Loucy (cell line): Measurements from ENCODE around the gene P4HA3.

ENCODE experiments used
- H2AFZ ChIP-seq: fragments of 200-600 bp; sonication (generic); 2 replicates; pipeline ENCODE4 v1.6.0; 2016; ENCODE audit warnings: antibody characterized with exemption, mild to moderate bottlenecking, low read length, moderate library complexity
- H3F3A ChIP-seq: fragments of 200-600 bp; 2 replicates; pipeline ENCODE4 v1.6.0; 2016; ENCODE audit warnings: antibody characterized with exemption, low read depth, mild to moderate bottlenecking
- H3K27me3 ChIP-seq: fragments of 200-600 bp; sonication (generic); 2 replicates; pipeline ENCODE4 v1.6.1; 2014; ENCODE audit warnings: low read length, mild to moderate bottlenecking; ENCODE audit not compliant: insufficient read depth, poor library complexity, severe bottlenecking
- H3K36me3 ChIP-seq: fragments of 200-600 bp; sonication (generic); 2 replicates; pipeline ENCODE4 v1.6.1; 2016; ENCODE audit warnings: low read length; ENCODE audit not compliant: insufficient read depth
- H3K4me1 ChIP-seq: fragments of 200-600 bp; sonication (generic); 2 replicates; pipeline ENCODE4 v1.5.1; 2014; ENCODE audit warnings: low read length, mild to moderate bottlenecking; ENCODE audit not compliant: insufficient read depth, poor library complexity, severe bottlenecking
- H3K4me2 ChIP-seq: fragments of 200-600 bp; sonication (generic); 2 replicates; pipeline ENCODE4 v1.6.0; 2014; ENCODE audit warnings: antibody characterized with exemption, low read length, low read depth, mild to moderate bottlenecking; ENCODE audit not compliant: poor library complexity, severe bottlenecking
- H3K4me3 ChIP-seq: fragments of 200-600 bp; sonication (generic); 2 replicates; pipeline ENCODE4 v1.5.1; 2014; ENCODE audit warnings: low read length, mild to moderate bottlenecking, mixed read lengths; ENCODE audit not compliant: poor library complexity, severe bottlenecking
- H3K79me2 ChIP-seq: fragments of 200-600 bp; sonication (generic); 2 replicates; pipeline ENCODE4 v1.6.1; 2014; ENCODE audit warnings: low read length; ENCODE audit not compliant: insufficient read depth
- H3K9ac ChIP-seq: fragments of 200-600 bp; sonication (generic); 2 replicates; pipeline ENCODE4 v1.6.0; 2014; ENCODE audit warnings: mild to moderate bottlenecking, low read depth, low read length, moderate library complexity; ENCODE audit not compliant: poor library complexity, severe bottlenecking
- H3K9me2 ChIP-seq: fragments of 200-600 bp; sonication (generic); replicated peaks from 2 replicates; pipeline ENCODE4 v1.6.1; 2016; ENCODE audit warnings: low read depth, low read length, mixed read lengths
- H3K9me3 ChIP-seq: fragments of 200-600 bp; sonication (generic); 2 replicates; pipeline ENCODE4 v1.6.1; 2014; ENCODE audit warnings: mild to moderate bottlenecking, antibody characterized with exemption, low read length, low read depth; ENCODE audit not compliant: insufficient read depth
- H4K20me1 ChIP-seq: fragments of 200-600 bp; sonication (generic); 2 replicates; pipeline ENCODE4 v1.6.0; 2014; ENCODE audit warnings: antibody characterized with exemption, low read length, mild to moderate bottlenecking; ENCODE audit not compliant: insufficient read depth, poor library complexity, severe bottlenecking
- CTCF ChIP-seq: fragments of 200-600 bp; sonication (generic); conservative IDR thresholded peaks from 2 replicates; pipeline ENCODE4 v1.5.1; 2014; ENCODE audit warnings: mild to moderate bottlenecking, antibody characterized with exemption, low read length
- EZH2phosphoT487 ChIP-seq: fragments of 200-600 bp; IDR thresholded peaks from 2 replicates; pipeline ENCODE4 v1.6.1; 2018; ENCODE audit warnings: antibody characterized with exemption, mild to moderate bottlenecking, moderate library complexity, borderline replicate concordance

Gene P4HA3

GRCh38 chr11:74311352-74311926, at the start of gene P4HA3:
TSS of gene P4HA3 (minus strand) at chr11:74311640. CDS start at chr11:74311611, 29 bp downstream.
- Histone ChIP-seq H3K27me3 (no peaks in the 10 kb centered on the region), H3K36me3 (no peaks in the 10 kb centered on the region), H3K9me2 (no peaks in the 10 kb centered on the region), H3K4me2 (no peak within 1 kb of the TSS), H3K4me1 (no peaks in the 10 kb centered on the region), H3F3A (no peaks in the 10 kb centered on the region), H3K4me3 (no peak within 1 kb of the TSS), H3K9ac (no peak within 1 kb of the TSS), H2AFZ (no peak within 1 kb of the TSS), H3K9me3 (no peaks in the 10 kb centered on the region; the same call in 1 of the 2 replicates), H4K20me1 (no peaks in the 10 kb centered on the region), H3K79me2 (no peaks in the 10 kb centered on the region)
- no peak for TF ChIP-seq EZH2phosphoT487
- TF ChIP-seq CTCF = no peak

- Histone ChIP-seq H3F3A (no peaks in the 10 kb centered on the region), H3K9ac (no peak overlapping the region), H3K4me3 (no peak overlapping the region), H3K4me2 (no peak overlapping the region), H3K27me3 (no peaks in the 10 kb centered on the region), H3K9me3 (no peaks in the 10 kb centered on the region; the same call in 1 of the 2 replicates), H2AFZ (no peak overlapping the region), H3K9me2 (no peaks in the 10 kb centered on the region), H3K4me1 (no peaks in the 10 kb centered on the region), H3K36me3 (peaks cover 28% of the 10 kb centered on the region; the same call in 1 of the 2 replicates), H4K20me1 (no peaks in the 10 kb centered on the region), H3K79me2 (no peaks in the 10 kb centered on the region)
- TF ChIP-seq CTCF = no peak
- no peak for TF ChIP-seq EZH2phosphoT487
These were observed 46.0 kb upstream of the P4HA3 start for GRCh38 chr11:74357449-74357848.

- Histone ChIP-seq H3K9ac (no peak overlapping the region), H3K9me2 (no peaks in the 10 kb centered on the region), H3K36me3 (peaks cover 33% of the 10 kb centered on the region), H3K4me1 (no peaks in the 10 kb centered on the region), H3K9me3 (no peaks in the 10 kb centered on the region; the same call in 1 of the 2 replicates), H2AFZ (no peak overlapping the region), H3K79me2 (no peaks in the 10 kb centered on the region), H3K27me3 (no peaks in the 10 kb centered on the region), H4K20me1 (no peaks in the 10 kb centered on the region), H3K4me2 (no peak overlapping the region), H3F3A (no peaks in the 10 kb centered on the region), H3K4me3 (no peak overlapping the region)
- TF ChIP-seq EZH2phosphoT487 (no peak), CTCF (no peak)
These were observed 44.2 kb upstream of the P4HA3 start for GRCh38 chr11:74355626-74356025.
